Measurements from ENCODE around the gene PEMT.

Gene PEMT

DNA sequence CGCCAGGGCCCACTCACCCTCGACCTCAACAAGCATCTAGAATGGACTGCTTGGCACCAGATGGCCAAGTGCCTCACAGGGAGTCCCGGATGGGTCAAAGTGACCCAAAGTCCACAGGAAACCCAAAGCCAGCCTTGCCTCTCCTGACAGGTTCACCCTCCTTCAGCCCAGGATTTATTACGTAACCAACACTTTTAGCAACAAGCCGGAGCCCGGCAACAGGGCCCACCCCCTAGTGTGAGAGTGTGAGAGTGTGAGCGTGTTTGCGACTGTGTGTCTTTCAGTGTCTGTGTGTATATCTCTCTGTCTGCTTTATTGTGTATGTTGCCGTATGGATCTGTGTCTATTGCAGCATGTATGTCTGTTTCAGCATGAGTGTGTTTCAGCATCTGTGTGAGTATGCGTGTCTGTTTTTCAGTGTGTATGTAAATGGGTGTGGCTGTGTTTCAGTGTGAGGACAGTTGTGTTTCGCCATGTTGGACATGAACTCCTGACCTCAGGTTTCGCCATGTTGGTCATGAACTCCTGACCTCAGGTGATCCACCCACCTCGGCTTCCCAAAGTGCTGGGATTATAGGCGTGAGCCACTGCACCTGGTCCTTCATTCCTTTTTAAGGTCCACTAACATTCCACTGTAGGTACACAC lies 13.7 kb upstream of the PEMT start:
- no peak for DNase-seq (ENCODE audit: low read depth in 2 of 2)

- no peak for DNase-seq (ENCODE audit: low read depth in 2 of 2)
Measured at GRCh38 chr17:17603895-17604225, 12.4 kb upstream of the PEMT start.

DNA sequence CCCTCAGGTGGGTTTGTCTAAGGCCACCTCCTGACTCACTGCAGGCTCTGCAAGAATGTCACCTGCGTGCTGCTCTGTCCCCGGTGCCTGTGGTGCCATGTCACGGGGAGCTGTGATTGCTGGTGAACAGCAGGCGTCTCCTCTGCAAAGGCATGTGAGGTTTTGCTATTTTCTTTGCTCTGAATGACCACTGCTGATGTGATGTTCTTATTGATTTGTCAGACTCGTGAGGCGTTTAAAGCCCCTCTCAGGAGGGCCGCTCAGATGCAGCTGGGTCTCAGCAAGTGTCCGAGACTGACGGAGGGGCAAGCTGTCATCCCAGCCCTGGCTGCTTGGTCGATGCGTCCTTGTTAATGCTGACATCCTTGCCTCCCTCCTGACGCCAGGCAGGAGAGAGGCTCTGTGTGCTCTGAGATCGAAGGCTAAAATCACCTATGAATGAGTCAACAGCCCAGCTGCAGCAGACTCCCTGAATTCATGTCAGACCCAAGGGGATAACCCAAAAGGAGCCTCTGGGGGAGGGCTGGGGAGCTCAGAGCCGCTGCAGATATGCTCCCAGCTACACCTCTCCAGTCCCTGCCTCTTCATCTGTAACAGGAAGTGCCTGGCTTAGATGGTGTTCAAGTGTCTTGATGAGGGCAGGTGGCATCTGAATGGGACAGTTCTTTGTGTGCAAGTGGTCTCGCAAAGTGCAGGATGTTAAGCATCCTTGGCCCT lies 11.8 kb upstream of the PEMT start:
- DNase-seq (ENCODE audit: low read depth in 2 of 2): no peak

DNA sequence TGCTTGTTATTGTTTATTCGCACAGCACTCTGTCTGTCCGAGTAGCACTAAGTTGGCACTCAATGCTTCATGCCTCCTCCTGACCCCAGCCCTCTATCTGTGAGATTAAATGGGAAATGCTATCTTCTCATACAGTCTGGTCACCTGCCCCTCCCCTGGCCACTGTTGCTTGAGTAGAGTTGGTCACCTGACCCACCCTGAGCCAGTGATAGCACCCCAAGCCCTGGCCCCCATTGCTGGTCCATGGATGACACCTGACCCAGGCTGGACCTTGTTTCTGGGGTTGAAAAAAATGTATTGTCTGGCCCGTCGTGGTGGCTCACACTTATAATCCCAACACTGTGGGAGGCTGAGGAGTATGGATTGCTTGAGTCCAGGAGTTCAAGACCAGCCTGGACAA lies 8.5 kb upstream of the PEMT start:
- DNase-seq (ENCODE audit: low read depth in 2 of 2): no peak

GRCh38 chr17:17598003-17598402 lies 6.5 kb upstream of the PEMT start:
- no peak for DNase-seq (ENCODE audit: low read depth in 2 of 2)

DNA sequence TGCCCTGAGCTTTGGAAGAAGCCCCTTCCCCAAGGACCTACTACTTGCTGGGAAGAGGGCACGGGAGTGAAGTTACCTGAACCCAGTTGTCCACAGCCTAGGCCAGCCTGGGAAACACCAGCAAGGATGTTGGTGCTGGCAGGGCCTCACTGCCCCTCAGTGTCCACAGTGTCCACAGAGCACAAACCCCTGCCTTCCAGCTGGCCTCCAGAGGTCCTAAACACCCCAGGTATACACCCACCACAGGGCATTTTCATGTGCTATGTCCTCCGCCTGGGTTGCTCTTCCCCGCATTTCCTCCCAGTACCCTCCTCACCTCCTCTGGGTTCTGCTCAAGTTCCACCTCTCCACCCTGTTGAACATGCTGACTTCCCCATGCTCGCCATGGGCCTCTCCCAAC lies 4.2 kb upstream of the PEMT start:
- DNase-seq (ENCODE audit: low read depth in 2 of 2): no peak

DNA sequence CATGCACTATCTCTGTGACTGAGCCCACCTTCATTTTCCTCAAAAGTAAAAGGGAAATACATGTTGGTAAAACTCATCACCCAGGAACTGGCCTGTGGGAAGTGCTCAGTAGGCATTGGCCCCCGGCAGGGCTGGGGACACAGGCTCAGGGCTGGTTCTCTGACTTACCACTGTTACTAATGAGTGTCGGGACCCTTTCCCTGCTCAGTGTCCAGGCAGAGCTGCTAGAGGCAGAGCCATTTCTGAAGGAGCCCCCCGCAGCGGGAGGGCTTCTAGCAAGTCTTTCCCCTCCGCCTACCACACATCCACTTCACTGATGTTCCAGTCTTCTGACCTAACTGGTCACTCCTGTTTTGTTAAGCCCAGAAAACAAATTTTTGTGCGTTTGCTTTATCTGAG lies 1.7 kb upstream of the PEMT start:
- DNase-seq (ENCODE audit: low read depth in 2 of 2): no peak

- DNase-seq (ENCODE audit: low read depth in 2 of 2): no peak
Measured at GRCh38 chr17:17590883-17591354, 589 bp downstream of the PEMT start.

GRCh38 chr17:17590141-17590751 lies 1.3 kb downstream of the PEMT start:
- no peak for DNase-seq (ENCODE audit: low read depth in 2 of 2)

GRCh38 chr17:17587614-17588337 lies 3.7 kb downstream of the PEMT start:
- no peak for DNase-seq (ENCODE audit: low read depth in 2 of 2)

DNA sequence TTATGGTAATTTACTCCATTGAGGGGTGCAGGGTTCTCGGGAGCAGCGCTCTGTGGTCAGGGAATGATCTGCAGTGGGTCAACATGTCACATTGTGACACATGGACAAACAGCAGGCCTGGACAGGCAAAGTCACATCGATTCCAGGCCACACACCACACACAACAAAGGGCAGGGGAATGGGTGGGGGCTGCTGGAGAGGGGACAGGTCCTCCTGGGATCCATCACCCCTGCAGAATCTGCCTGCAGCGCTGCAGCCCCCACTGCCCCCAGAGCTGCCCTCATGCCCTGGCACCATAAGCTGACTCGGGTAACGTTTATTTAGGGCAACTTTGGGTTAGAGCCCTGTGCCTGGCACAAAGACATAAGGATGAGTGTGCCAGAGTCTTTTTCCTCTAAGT lies 9.1 kb downstream of the PEMT start:
- no peak for DNase-seq (ENCODE audit: low read depth in 2 of 2)

GRCh38 chr17:17581509-17581908 lies 10.0 kb downstream of the PEMT start:
- DNase-seq (ENCODE audit: low read depth in 2 of 2): no peak

GRCh38 chr17:17580662-17581470 lies 10.6 kb downstream of the PEMT start:
- DNase-seq (ENCODE audit: low read depth in 2 of 2): no peak

- DNase-seq (ENCODE audit: low read depth in 2 of 2): no peak
Measured at GRCh38 chr17:17579691-17580090, 11.8 kb downstream of the PEMT start.

- DNase-seq (ENCODE audit: low read depth in 2 of 2): no peak
Measured at GRCh38 chr17:17577373-17577772, 14.1 kb downstream of the PEMT start.

- no peak for DNase-seq (ENCODE audit: low read depth in 2 of 2)
Measured at GRCh38 chr17:17576772-17577234, 14.7 kb downstream of the PEMT start.

DNA sequence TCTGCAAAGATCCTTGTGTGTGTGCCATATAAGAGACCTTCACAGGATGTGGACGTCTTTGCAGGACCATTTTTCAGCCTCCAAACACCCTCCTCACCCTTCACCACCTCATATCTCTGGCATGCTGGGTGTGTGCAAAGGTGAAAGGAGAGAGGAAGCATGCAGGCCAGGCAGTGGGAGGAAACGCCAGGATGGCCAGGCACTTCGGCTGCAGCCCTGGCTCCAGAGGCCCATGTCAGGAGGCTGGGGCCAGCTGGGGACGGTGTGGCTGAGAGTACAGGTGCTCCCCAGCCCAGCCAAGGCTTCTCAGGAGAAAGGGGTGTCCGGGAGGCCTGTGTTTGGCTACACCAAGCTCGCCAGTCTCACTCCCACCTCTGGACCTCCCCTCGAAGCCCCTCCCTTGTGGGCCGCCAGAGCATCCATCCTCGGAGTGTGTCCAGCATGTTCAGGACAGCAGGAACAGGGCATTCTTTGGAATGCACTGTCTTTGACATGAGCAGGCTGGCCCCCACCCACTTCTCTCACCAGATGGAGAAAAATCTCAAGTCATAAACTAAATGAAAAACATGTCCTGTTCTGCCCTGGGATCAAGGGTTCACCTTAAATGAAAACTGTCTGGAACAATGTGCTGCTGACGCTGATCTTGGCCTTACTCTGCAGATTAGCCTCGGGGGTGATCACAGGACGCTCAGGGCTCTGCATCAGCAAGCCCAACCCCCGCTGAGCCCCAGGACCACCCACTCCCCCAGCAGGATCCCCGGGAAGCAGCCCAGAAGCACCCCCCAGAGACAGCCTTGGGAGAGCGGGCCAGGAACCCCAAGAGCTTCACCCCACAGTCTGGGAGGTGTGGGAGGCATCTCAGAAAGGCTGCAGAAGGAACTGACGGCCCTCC lies 15.9 kb downstream of the PEMT start:
- no peak for DNase-seq (ENCODE audit: low read depth in 2 of 2)

- no peak for DNase-seq (ENCODE audit: low read depth in 2 of 2)
Measured at GRCh38 chr17:17573912-17574311, 17.6 kb downstream of the PEMT start.

GRCh38 chr17:17572010-17572785 lies 19.3 kb downstream of the PEMT start:
- no peak for DNase-seq (ENCODE audit: low read depth in 2 of 2)
